B cell (primary cell): Measurements from ENCODE around the gene ARAP2. TPM values are rescaled to one million over a fixed set of nuclear protein-coding genes. Genes with fewer than 3 reads are reported as not detected.

Experiments
- ATAC-seq: fragments of 200-7000 bp; cut with Tn5 transposase; one replicate; pipeline ENCODE4 v1.10.0; 2021; ENCODE audit warnings: low read depth, mild to moderate bottlenecking, moderate number of reproducible peaks, moderate library complexity
- CTCF ChIA-PET: fragments of 350-600 bp; sonication (Branson Sonifier 250); formaldehyde crosslinking; loops from one replicate; lab custom pipeline; 2021; ENCODE audit warnings: antibody characterized with exemption, inconsistent platforms; lab: Charles Lee
- POLR2A ChIA-PET: fragments of 350-600 bp; sonication (Branson Sonifier 250); formaldehyde crosslinking; loops from one replicate; lab custom pipeline; 2021; ENCODE audit warnings: antibody characterized with exemption; lab: Charles Lee
- DNase-seq: peaks from one replicate; pipeline ENCODE4 v3.0.0; 2013
- H2AFZ ChIP-seq: 2 replicates; pipeline ENCODE4 v1.6.1; 2012; ENCODE audit warnings: mild to moderate bottlenecking, low read depth, low read length; ENCODE audit not compliant: insufficient read depth, poor library complexity, severe bottlenecking
- H3K27ac ChIP-seq, 2 donors: 1 replicate in 1 of 2; 2 replicates in 1 of 2; pipeline ENCODE4 v1.5.1; 2012 to 2013; ENCODE audit warnings: low read length in 2 of 2, mild to moderate bottlenecking in 2 of 2, moderate library complexity in 1 of 2
- H3K27me3 ChIP-seq, 4 experiments: fragments of 200-600 bp in 1 of 4; sonication (generic) in 1 of 4; replicated peaks in 1 of 4; 1 replicate in 2 of 4; 2 replicates in 2 of 4; pipeline versions ENCODE4 v1.6.1 to v1.7.0; 2013 to 2016; ENCODE audit warnings: low read length in 3 of 4, mild to moderate bottlenecking in 2 of 4, mixed read lengths in 1 of 4, moderate library complexity in 1 of 4; ENCODE audit not compliant: insufficient read depth in 4 of 4, control insufficient read depth in 3 of 4; ENCODE audit errors: control extremely low read depth in 1 of 4
- H3K36me3 ChIP-seq, 2 experiments: replicated peaks in 1 of 2; 1 replicate in 1 of 2; 2 replicates in 1 of 2; pipeline versions ENCODE4 v1.6.1 to v1.7.1; 2013; ENCODE audit warnings: low read length in 1 of 2; ENCODE audit not compliant: insufficient read depth in 2 of 2, control insufficient read depth in 1 of 2; ENCODE audit errors: control extremely low read depth in 1 of 2, extremely low read depth in 1 of 2
- H3K4me1 ChIP-seq, 2 donors: fragments of 200-600 bp in 1 of 2; sonication (generic) in 1 of 2; 1 replicate in 1 of 2; 2 replicates in 1 of 2; pipeline versions ENCODE4 v1.5.1 to v1.6.1; 2013 to 2017; ENCODE audit warnings: low read length in 2 of 2; ENCODE audit not compliant: control insufficient read depth in 2 of 2, insufficient read depth in 2 of 2
- H3K4me2 ChIP-seq: replicated peaks from 2 replicates; pipeline ENCODE3; 2012; ENCODE audit warnings: mild to moderate bottlenecking, low read depth, low read length; ENCODE audit not compliant: poor library complexity, severe bottlenecking
- H3K4me3 ChIP-seq, 5 experiments: fragments of 200-600 bp in 1 of 5; sonication (generic) in 1 of 5; 1 replicate in 3 of 5; 2 replicates in 2 of 5; pipeline versions ENCODE4 v1.5.1 to v1.7.0; 2011 to 2016; ENCODE audit warnings: low read length in 4 of 5, mild to moderate bottlenecking in 4 of 5, low read depth in 2 of 5, control low read depth in 1 of 5, moderate library complexity in 1 of 5; ENCODE audit not compliant: insufficient read depth in 1 of 5; ENCODE audit errors: control extremely low read depth in 1 of 5, extremely low read depth in 1 of 5
- H3K79me2 ChIP-seq: fragments of 200-600 bp; sonication (generic); one replicate; pipeline ENCODE4 v1.6.0; 2016; ENCODE audit warnings: low read length; ENCODE audit not compliant: control insufficient read depth, insufficient read depth
- H3K9ac ChIP-seq: fragments of 200-600 bp; sonication (generic); 2 replicates; pipeline ENCODE4 v1.6.1; 2017; ENCODE audit warnings: mild to moderate bottlenecking, low read length, moderate library complexity
- H3K9me3 ChIP-seq, 3 donors: one replicate each; pipeline versions ENCODE4 v1.6.1 to v1.7.1; 2013; ENCODE audit warnings: low read length in 2 of 3; ENCODE audit not compliant: control insufficient read depth in 2 of 3, insufficient read depth in 1 of 3; ENCODE audit errors: control extremely low read depth in 1 of 3
- H4K20me1 ChIP-seq: 2 replicates; pipeline ENCODE4 v1.6.0; 2012; ENCODE audit warnings: mild to moderate bottlenecking, low read length; ENCODE audit not compliant: insufficient read depth, control insufficient read depth, poor library complexity, severe bottlenecking
- H3K27ac Mint-ChIP-seq: one replicate; pipeline ENCODE4 v1.8.0; 2021; ENCODE audit warnings: mixed read lengths
- H3K27me3 Mint-ChIP-seq: one replicate; pipeline ENCODE4 v1.8.0; 2021; ENCODE audit warnings: mixed read lengths
- H3K4me1 Mint-ChIP-seq: one replicate; pipeline ENCODE4 v1.8.0; 2021; ENCODE audit warnings: mixed read lengths
- H3K4me3 Mint-ChIP-seq: one replicate; pipeline ENCODE4 v1.8.0; 2021; ENCODE audit warnings: mixed read lengths
- H3K9me3 Mint-ChIP-seq: one replicate; pipeline ENCODE4 v1.8.0; 2022; ENCODE audit warnings: mixed read lengths; ENCODE audit not compliant: insufficient read depth
- CTCF ChIP-seq: fragments of 200-600 bp; IDR thresholded peaks from one replicate; pipeline ENCODE4 v1.8.0; 2022; ENCODE audit warnings: antibody characterized with exemption, mild to moderate bottlenecking
- EZH2 ChIP-seq: IDR thresholded peaks from 2 replicates; pipeline ENCODE4 v1.6.1; 2012; ENCODE audit warnings: borderline replicate concordance, low read depth, mild to moderate bottlenecking, moderate library complexity, low read length; ENCODE audit not compliant: insufficient read depth, poor library complexity, severe bottlenecking
- WGBS: methylation state at CpG from one replicate; pipeline ENCODE4 v1.1.5; 2013; ENCODE audit warnings: missing lambda C conversion rate; ENCODE audit not compliant: insufficient coverage; 5-methylcytosine and 5-hydroxymethylcytosine counted together
- intact Hi-C: fragments of 100-400 bp; cut with micrococcal nuclease; formaldehyde crosslinking; loops from one replicate; pipeline ENCODE4 v1.10.0; 2022
- polyA plus RNA-seq: library from polyadenylated mRNA; depleted of rRNA; stranded (reverse); fragments of >200 nt; gene quantifications from 2 replicates; pipeline ENCODE4 v1.2.3, GENCODE V29; 2012
- total RNA-seq, 2 donors: library from RNA; stranded (reverse); fragments of 120-200 nt in 1 of 2; gene quantifications; 1 replicate in 1 of 2; 2 replicates in 1 of 2; pipeline versions ENCODE4 v1.2.3 to v1.2.4, GENCODE V29; 2013 to 2022

The ARAP2 gene
- total and polyA plus RNA-seq, 2 donors (not counting 1 experiment from before 2014, with no cell fraction given) = 13.2 to 88.0 TPM

- no peak for DNase-seq
- WGBS = 100% methylated on average over 1 of the region's 7 CpGs
- Histone ChIP-seq H3K9me3 (no peaks in the 10 kb centered on the region), H3K79me2 (no peaks in the 10 kb centered on the region), H3K27me3 (no peaks in the 10 kb centered on the region), H2AFZ (no peak overlapping the region), H3K4me1 (no peaks in the 10 kb centered on the region), H4K20me1 (no peaks in the 10 kb centered on the region), H3K4me2 (no peak overlapping the region), H3K36me3 (no peaks in the 10 kb centered on the region), H3K27ac (no peak overlapping the region), H3K9ac (no peak overlapping the region), H3K4me3 (no peak overlapping the region)
- ChIA-PET POLR2A (no interaction called here), CTCF (no interaction called here)
- no peaks in the 10 kb centered on the region for H3K9me3 Mint-ChIP-seq
- no peaks in the 10 kb centered on the region for H3K27me3 Mint-ChIP-seq
- no peak for TF ChIP-seq EZH2
- TF ChIP-seq CTCF = no peak
- no peaks in the 10 kb centered on the region for H3K4me1 Mint-ChIP-seq
- no peak for ATAC-seq
- H3K27ac Mint-ChIP-seq = no peak overlapping the region
- H3K4me3 Mint-ChIP-seq = no peak overlapping the region
- intact Hi-C loops = no loop called here
Measured at GRCh38 chr4:36042122-36042970, 202.0 kb downstream of the ARAP2 start.

- intact Hi-C loops = no loop called here
- WGBS = no CpG with 5 or more reads among the region's 1 CpG
- CTCF ChIA-PET = interaction anchor here (0.7 kb wide), 1 partner anchor 1433 kb away, joined by 3 read pairs; no protein-coding TSS in a partner anchor
Measured at GRCh38 chr4:36041340-36041739, 203.0 kb downstream of the ARAP2 start.

More at GRCh38 chr4:36041340-36041739, 203.0 kb downstream of the ARAP2 start:
- no peak overlapping the region for H3K9ac ChIP-seq
- H3K27ac Mint-ChIP-seq = no peak overlapping the region
- H3K4me3 ChIP-seq = no peak overlapping the region
- no peaks in the 10 kb centered on the region for H3K79me2 ChIP-seq
- ATAC-seq (no peak), DNase-seq (no peak)
- no peaks in the 10 kb centered on the region for H3K27me3 ChIP-seq
- H4K20me1 ChIP-seq = no peaks in the 10 kb centered on the region
- H3K4me1 Mint-ChIP-seq = no peaks in the 10 kb centered on the region
- no peak overlapping the region for H3K4me2 ChIP-seq
- POLR2A ChIA-PET = no interaction called here
- H3K36me3 ChIP-seq = no peaks in the 10 kb centered on the region
- no peak overlapping the region for H3K27ac ChIP-seq
- no peak overlapping the region for H2AFZ ChIP-seq
- no peak for TF ChIP-seq EZH2
- no peak for TF ChIP-seq CTCF
- no peak overlapping the region for H3K4me3 Mint-ChIP-seq
- H3K4me1 ChIP-seq = no peaks in the 10 kb centered on the region
- no peaks in the 10 kb centered on the region for H3K9me3 Mint-ChIP-seq
- H3K27me3 Mint-ChIP-seq = no peaks in the 10 kb centered on the region
- H3K9me3 ChIP-seq = no peaks in the 10 kb centered on the region
